Small intestine (tissue), 7 donors: ENCODE results near the gene DBP. TPM values are rescaled to one million over a fixed set of nuclear protein-coding genes. Genes with fewer than 3 reads are reported as not detected.

Source experiments
- DNase-seq, 2 donors: peaks; one replicate each; pipeline versions ENCODE4 v3.0.0 to v3.0.0-alpha.2; 2013
- FAIRE-seq: peaks from 2 replicates; lab custom pipeline; 2012; peaks lifted over from hg19 to GRCh38; lab: Jason Lieb, UNC
- H3K27ac ChIP-seq, 3 donors: one replicate each; pipeline ENCODE4 v1.5.1; 2013; ENCODE audit warnings: low read length in 2 of 3, mild to moderate bottlenecking in 2 of 3, control low read depth in 1 of 3, inconsistent platforms in 1 of 3, low read depth in 1 of 3, moderate library complexity in 1 of 3
- H3K27me3 ChIP-seq, 3 donors: one replicate each; pipeline ENCODE4 v1.6.1; 2013; ENCODE audit warnings: low read length in 3 of 3, inconsistent platforms in 1 of 3; ENCODE audit not compliant: control insufficient read depth in 3 of 3, insufficient read depth in 3 of 3
- H3K36me3 ChIP-seq, 3 donors: one replicate each; pipeline ENCODE4 v1.6.1; 2013; ENCODE audit warnings: low read length in 3 of 3, inconsistent platforms in 1 of 3, low read depth in 1 of 3, mild to moderate bottlenecking in 1 of 3, moderate library complexity in 1 of 3; ENCODE audit not compliant: control insufficient read depth in 3 of 3, insufficient read depth in 2 of 3
- H3K4me1 ChIP-seq, 3 donors: one replicate each; pipeline ENCODE4 v1.6.1; 2013; ENCODE audit warnings: low read length in 2 of 3, inconsistent platforms in 1 of 3, low read depth in 1 of 3, mild to moderate bottlenecking in 1 of 3, moderate library complexity in 1 of 3; ENCODE audit not compliant: control insufficient read depth in 3 of 3, insufficient read depth in 2 of 3
- H3K4me3 ChIP-seq, 3 donors: one replicate each; pipeline ENCODE4 v1.5.1; 2013; ENCODE audit warnings: low read length in 3 of 3, control low read depth in 1 of 3, inconsistent platforms in 1 of 3, low read depth in 1 of 3, mild to moderate bottlenecking in 1 of 3, moderate library complexity in 1 of 3
- H3K9me3 ChIP-seq, 2 donors: one replicate each; pipeline ENCODE4 v1.6.1; 2013; ENCODE audit warnings: low read depth in 1 of 2, low read length in 1 of 2; ENCODE audit not compliant: control insufficient read depth in 2 of 2, insufficient read depth in 1 of 2
- WGBS, 3 donors: extraction: QIAGEN DNeasy Blood & Tissue Kit; methylation state at CpG; one replicate each; pipeline ENCODE4 v1.1.7; 2013; 5-methylcytosine and 5-hydroxymethylcytosine counted together
- polyA plus RNA-seq, 4 donors: library from polyadenylated mRNA; stranded (reverse) in 3 of 4; unstranded in 1 of 4; fragments of 200-250 nt in 3 of 4; fragments of 120-200 nt in 1 of 4; gene quantifications; one replicate each; pipeline versions ENCODE4 v1.2.1 to v1.2.3, GENCODE V29; 2013
- donor health status: healthy with polysubstance abuse.
- donor health status: control.
- donor health status: control.
- donor health status: Bipolar disorder and iron deficiency.
- donor health status: healthy.

The DBP gene
- polyA plus RNA-seq, 4 donors, result 7.1 to 40.3 (median 23.9) TPM

DNA sequence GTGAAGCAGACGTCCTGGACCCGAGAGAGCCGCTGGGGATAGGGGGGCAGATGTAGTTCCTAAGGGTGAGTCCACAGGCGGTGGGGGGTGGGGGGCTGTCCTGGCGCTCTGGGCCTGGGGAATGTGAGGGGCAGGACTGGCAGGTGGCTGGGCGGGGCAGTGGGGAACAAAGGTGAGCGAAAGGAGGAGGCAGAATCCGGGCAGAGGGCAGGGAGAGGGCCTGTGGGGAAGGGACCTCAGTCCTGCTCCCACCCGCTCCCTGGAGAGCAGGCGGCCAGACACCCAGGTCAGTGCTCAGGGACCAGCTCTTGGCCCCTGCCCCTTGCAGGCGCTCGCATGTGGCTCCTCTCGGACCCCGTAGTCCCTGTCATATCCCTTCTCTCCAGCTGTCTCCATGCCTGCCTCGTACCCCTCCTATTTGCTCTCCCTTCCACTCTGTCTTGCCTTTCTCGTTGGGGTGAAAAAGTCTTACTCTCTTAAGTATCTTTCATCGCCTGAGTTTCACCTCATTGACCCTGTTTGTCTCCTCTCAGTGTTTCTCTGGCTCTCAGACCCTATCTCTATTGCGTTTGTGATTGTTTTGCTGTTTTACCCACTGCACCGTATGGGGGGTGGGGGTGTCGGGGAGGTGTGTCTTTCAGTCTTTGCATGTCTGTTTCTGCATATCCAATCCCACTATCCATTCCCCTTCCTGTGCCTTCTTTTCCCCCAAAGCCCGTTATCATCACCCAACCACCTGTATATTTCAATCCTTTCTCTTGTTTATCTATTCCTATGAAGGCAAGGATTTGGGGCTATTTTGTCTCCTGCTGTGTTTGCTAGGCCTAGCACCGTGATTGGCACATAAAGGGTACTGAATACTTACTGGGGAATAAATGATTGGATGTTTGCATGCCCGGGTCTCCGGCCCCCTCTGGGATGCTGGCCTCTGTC lies 12.1 kb downstream of the DBP start:
- Histone ChIP-seq H3K4me3 (peak overlapping the region; percentile 26 to 78 (median 64)), H3K27ac (peak overlapping the region; percentile 56 to 96 (median 93)), H3K27me3 (no peaks in the 10 kb centered on the region), H3K9me3 (no peaks in the 10 kb centered on the region), H3K36me3 (peaks cover 0 to 41% (median 0%) of the 10 kb centered on the region in 3 donors), H3K4me1 (peaks cover 0 to 53% (median 5%) of the 10 kb centered on the region in 3 donors)
- WGBS, 3 donors, result 22 to 49% (median 35%) methylated on average over 19 to 24 of the region's 24 CpGs
- DNase-seq (peak; percentile 81 to 87), FAIRE-seq (no peak)

DNA sequence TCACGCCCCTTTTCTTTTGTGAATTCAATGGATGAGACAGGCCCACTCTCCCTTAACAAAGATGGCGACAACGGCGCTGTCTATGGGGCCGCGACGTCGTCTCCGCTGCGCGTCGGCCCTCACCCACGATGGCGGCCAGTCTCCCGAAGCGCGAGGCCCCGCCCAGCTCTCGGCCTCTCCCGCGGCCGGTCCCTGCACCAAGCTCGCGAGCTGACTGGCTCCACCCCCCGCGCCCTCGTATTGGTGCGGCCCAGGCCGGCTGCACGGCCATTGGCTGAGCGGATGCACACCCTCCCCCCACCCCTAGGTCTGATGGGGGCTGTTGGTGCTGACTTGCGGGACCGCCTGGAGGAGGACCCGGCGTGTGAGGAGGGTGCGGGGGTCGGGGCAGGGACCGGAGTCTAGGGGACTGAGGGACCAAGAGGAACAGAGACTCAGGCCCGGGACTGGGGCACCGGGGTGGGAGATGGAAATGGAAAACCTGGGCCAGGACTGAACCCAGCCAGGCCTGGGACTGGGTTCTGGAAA lies 13.0 kb downstream of the DBP start:
- Histone ChIP-seq H3K4me1 (peaks cover 0 to 47% (median 3%) of the 10 kb centered on the region in 3 donors), H3K36me3 (peaks cover 0 to 34% (median 0%) of the 10 kb centered on the region in 3 donors), H3K4me3 (peak overlapping the region; percentile 26 to 78 (median 64)), H3K9me3 (no peaks in the 10 kb centered on the region), H3K27ac (peak overlapping the region; percentile 56 to 96 (median 93)), H3K27me3 (no peaks in the 10 kb centered on the region)
- DNase-seq, result peak; percentile 98 to 99
- no peak for FAIRE-seq
- 0 to 2% (median 1%) methylated on average over 40 of the region's 40 CpGs for WGBS, 3 donors

DNA sequence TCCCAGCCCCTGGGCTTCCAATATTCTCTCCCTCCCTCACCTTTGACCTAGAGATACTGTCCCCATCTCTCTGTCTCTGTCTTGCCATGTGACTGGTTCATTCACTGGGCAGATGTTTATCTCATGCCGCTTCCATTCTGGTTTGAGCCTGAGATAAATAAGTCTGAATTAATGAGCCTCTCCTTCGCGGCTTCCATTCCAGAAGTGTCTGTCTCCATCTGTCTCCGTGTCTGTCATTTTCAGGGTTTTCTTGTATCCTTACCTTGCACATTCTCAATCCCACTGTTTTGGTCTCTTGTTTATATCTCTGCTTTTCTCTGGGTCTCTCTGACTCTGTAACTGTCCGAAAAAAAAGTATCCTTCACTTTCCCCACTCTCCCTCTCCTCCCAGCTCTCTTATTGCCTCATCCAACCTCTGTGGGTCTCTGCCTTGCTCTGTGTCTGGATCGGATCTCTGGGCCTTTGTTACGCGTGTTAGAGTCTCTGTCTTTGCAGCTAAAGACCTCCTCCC lies 13.6 kb downstream of the DBP start:
- Histone ChIP-seq H3K36me3 (peaks cover 0 to 32% (median 0%) of the 10 kb centered on the region in 3 donors), H3K27me3 (no peaks in the 10 kb centered on the region), H3K4me3 (peak overlapping the region in 1 of 3 donors; percentile 28), H3K4me1 (peaks cover 0 to 47% (median 3%) of the 10 kb centered on the region in 3 donors), H3K27ac (peak overlapping the region; percentile 45 to 75 (median 56)), H3K9me3 (no peaks in the 10 kb centered on the region)
- 33 to 45% (median 35%) methylated on average over 8 of the region's 8 CpGs for WGBS, 3 donors
- DNase-seq, result no peak
- FAIRE-seq, result no peak

DNA sequence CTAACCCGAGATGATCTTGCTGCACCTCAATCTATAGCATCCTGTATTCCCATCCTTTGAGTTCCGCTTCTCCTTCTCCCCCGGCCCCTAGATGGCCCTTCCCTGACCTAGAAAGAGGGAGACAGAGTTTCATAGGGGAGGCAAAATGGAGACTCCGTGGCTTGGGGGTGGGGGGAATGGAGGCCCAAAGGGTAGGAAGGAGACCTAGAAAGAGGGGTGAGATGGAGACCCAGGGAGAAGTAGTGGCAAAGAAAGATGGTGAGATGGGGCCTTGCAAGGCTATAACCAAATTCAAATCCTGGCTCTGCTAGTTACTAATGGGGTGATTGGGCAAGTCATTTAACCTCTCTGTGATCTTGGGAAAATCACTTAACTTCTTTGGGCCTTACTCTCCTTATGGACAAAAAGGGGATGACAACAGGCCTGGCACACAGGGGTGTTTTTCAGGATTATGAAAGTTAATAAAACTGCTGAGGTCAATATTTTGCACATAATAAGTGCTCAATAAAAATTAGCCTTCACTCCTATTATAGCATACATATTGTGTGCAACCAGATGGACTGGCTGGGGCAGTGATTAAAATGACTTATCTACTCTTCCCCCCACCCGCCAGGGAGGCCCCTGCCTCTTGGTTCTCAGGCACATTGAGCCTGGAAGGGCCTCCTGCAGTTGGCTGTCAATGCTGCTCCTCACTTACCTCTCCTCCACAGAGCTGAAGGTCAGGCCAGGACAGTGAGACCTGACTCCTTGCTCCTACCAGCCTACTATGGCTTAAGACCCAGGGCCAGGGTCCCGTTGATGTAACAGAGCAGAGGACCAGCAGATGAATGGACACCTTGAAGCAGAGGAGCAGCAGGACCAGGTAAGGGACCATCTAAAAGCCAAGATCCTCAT lies 17.2 kb downstream of the DBP start:
- H3K4me1 ChIP-seq, result peaks cover 0 to 47% (median 5%) of the 10 kb centered on the region in 3 donors
- peak overlapping the region; percentile 17 to 56 (median 55) for H3K4me3 ChIP-seq
- no peaks in the 10 kb centered on the region for H3K9me3 ChIP-seq
- H3K27ac ChIP-seq, result peak overlapping the region; percentile 80 to 97 (median 90)
- WGBS, 3 donors, result 28 to 33% (median 31%) methylated on average over 6 of the region's 6 CpGs
- peaks cover 0 to 42% (median 16%) of the 10 kb centered on the region in 3 donors for H3K36me3 ChIP-seq
- H3K27me3 ChIP-seq, result no peaks in the 10 kb centered on the region
- no peak for DNase-seq
- no peak for FAIRE-seq

DNA sequence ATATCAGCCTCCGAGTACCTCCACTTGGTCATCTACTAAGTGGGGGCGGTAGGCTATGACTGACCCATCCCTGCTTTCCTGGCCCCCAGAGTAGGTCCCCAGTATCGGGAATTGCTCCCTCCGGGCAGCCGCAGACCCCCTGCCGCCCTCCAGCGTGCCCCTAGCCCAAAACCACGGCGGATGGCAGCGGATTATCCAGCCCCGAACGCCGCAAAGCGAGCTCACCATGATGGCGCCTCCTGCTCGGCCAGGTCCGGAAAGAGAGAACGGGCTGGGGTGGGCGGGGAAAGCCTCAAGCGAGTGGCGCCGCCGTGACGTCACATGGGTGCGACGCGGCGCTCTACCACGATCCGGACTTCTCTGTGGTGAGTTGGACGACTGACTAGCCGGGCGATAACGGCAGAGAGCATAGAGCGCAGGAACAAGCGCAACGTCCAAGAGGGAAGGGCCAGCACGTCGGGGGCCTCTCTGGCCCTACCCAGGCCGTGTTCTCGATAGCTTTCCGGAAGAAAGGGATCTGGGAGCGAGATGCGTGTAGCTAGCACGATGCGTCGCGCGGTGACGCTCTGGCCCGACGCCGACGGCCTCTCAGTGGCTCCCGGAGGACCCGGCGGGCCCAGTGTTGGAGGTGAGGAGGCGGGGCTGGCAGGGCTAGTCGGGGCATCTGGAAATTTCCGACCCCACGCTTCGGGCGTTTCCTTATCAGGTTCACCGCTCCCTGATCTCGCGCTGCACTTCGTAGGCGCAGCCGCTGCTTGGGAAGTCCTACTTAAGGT lies 18.1 kb downstream of the DBP start, which contains the start of the genes RPL18 and SPHK2:
Gene RPL18 (minus strand): TSS at position 263 of the 776 bp plus-strand sequence. CDS start 35 bp downstream, at position 228.
Gene SPHK2 (plus strand): TSS at position 591 of the 776 bp plus-strand sequence. CDS start 1,009 bp downstream, outside the sequence.
- H3K9me3 ChIP-seq, result no peaks in the 10 kb centered on the region
- no peak for FAIRE-seq
- 0% methylated on average over 59 to 69 of the region's 69 CpGs for WGBS, 3 donors
- peak within 1 kb of the TSS; percentile 90 to 97 (median 97) for H3K27ac ChIP-seq
- DNase-seq, result peak; percentile 99 to 100
- no peaks in the 10 kb centered on the region for H3K27me3 ChIP-seq
- peaks cover 0 to 42% (median 5%) of the 10 kb centered on the region in 3 donors for H3K4me1 ChIP-seq
- H3K4me3 ChIP-seq, result peak within 1 kb of the TSS; percentile 79 to 98 (median 81)
- H3K36me3 ChIP-seq, result peaks cover 0 to 43% (median 16%) of the 10 kb centered on the region in 3 donors

DNA sequence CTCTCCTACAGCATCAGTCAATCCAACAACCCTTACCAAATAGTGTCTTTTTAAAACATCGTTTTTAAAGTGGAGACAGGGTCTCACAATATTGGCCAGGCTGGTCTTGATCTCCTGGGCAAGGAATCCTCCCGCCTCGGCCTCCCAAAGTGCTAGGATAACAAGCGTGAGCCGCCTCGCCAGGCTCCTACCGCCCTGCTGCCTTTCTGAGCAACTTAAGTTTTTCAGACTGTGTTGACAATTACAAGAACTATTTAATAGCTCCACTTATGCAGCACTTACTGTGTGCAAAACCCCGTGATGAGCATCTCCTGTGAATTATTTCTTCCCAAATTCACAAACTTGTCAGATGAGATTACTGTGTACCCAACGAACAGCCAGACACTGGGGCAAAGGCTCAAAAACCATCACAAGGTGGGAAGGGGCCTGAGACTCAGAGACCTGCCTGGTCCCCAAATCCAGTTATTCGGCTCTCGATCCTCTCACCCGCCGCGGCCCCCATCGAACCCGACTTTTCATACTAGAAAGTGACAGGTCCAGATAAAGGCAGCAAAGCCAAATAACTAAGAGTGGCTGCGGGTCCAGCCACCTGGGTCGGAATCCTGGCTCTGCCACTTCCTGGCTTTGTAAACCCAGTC lies 18.8 kb downstream of the DBP start:
- WGBS, 3 donors, result 1% methylated on average over 18 of the region's 18 CpGs
- peak in 1 of 2 donors; percentile 32 for DNase-seq
- no peak for FAIRE-seq
- H3K36me3 ChIP-seq, result peaks cover 0 to 46% (median 16%) of the 10 kb centered on the region in 3 donors
- H3K27me3 ChIP-seq, result no peaks in the 10 kb centered on the region
- H3K9me3 ChIP-seq, result no peaks in the 10 kb centered on the region
- H3K27ac ChIP-seq, result peak overlapping the region; percentile 72 to 97 (median 95)
- peak overlapping the region; percentile 79 to 98 (median 81) for H3K4me3 ChIP-seq
- peaks cover 0 to 42% (median 5%) of the 10 kb centered on the region in 3 donors for H3K4me1 ChIP-seq
